CD4-positive, alpha-beta T cell treated with Interleukin-17A for 4 hours (primary cell): ENCODE measurements around the gene CDH7.

Source experiments
- DNase-seq: peaks from one replicate; pipeline ENCODE4 v3.0.0-alpha.2; 2020; ENCODE audit warnings: mixed read lengths

Gene CDH7

DNA sequence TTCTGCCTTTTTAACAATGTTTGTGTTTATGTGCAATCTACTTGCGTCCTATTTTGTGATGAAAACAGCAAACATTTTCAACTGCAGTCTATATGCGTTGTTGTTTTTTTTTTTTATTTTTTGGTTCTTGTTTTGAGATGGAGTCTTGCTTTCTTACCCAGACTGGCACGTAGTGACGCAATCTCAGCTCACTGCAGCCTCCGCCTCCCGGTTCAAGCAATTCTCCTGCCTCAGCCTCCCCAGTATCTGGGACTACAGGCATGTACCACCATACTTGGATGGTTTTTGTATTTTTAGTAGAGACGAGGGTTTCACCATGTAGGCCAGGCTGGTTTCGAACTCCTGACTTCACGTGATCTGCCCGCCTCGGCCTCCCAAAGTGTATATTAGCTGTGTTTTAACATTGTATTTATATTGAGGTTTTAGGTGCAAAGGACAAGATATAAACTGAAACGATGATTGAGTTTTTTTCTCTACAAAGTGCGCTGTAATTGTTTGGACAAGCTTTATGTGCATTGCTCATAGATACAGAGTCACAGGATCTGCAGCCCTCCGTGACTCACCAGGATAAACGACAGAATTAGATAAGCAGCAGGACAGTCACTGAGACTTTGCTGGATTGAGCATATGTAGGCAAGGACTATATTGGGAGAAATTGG is 17.4 kb downstream of the CDH7 start:
- DNase-seq: no peak

DNA sequence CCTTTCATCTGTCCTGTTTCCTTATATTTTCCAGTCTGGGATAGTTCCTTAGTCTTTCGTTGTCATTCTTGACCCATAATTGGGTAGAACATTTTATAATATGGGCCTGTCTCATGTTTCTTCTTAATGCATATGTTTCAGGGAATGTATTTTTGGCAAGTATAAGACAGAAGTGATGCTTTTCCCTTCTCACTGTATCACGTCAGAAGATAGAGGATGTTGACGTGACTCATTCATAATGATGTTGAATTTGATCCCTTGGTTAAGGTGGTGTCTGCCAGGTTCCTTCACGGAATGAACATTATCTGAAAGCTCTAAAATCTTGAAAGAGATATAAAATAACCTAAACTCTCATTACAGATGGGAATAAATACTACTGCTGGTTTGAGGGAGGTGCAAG is 18.8 kb downstream of the CDH7 start:
- no peak for DNase-seq

DNA sequence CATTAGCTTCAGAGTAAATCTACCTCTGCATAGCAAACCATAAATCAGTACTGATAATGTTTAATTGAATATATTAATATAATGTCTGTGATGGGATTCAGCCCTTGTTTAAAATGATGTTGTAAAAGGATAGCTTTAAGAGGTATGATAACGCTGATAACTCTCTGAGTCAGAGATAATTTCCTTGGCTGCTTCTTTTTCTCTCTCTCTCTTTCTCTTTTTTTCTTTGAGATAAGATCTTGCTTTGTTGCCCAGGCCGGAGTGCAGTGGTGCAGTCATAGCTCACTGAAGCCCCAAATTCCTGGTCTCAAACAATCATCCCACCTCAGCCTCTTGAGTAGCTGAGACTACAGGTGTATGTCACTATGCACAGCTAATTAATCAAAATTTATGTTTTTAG is 35.7 kb downstream of the CDH7 start:
- no peak for DNase-seq

DNA sequence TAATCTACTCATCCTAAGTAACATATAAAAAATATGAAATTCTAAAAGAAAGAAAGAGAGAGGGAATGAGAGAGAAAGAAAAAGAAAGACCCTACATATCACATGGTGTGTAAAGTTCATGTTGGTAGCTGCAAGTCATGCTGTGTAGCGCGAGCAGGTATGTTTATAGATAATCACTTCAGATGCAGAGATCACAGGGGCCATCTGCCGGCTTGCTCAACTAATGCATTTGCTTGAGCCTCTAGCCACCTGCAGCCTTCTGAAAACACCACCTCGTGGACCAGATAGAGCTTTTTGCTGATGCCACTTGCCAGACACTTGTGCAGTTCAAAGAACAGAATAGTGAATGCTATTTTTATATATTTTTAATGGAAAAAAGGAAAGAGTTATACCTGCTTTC is 37.6 kb downstream of the CDH7 start:
- DNase-seq: no peak

DNA sequence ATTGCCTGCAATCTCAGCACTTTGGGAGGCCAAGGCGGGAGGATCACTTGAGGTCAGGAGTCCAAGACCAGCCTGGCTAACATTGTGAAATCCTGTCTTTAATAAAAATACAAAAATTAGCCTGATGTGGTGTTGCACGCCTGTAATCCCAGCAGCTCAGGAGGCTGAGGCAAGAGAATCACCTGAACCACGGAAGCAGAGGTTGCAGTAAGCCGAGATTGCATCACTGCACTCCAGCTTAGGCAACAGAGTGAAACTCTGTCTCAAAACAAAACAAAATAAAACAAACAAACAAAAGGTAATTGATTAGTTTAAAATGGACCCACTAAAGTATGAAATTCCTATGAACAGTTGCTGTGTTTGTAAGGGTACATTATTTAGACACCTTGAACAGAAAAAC is 39.8 kb downstream of the CDH7 start:
- no peak for DNase-seq

DNA sequence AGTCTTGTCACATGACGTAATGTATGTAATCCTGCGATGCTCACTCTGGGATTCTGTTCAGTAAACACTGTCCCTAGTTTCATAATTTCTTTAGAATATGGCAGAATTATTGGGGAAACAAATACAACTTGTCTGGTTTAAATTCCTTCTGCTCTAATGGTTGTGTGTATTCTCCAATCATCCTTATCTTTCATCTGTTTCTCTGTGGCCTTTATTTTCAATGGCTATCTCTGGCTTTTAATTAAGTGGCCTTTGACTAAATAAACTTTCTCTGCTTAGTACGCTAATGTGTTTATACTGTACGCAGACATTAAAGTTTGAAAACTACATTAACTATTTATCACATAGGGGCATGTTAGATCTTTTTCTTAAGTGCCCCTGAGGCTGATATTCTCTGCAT is 40.9 kb downstream of the CDH7 start:
- DNase-seq: no peak

DNA sequence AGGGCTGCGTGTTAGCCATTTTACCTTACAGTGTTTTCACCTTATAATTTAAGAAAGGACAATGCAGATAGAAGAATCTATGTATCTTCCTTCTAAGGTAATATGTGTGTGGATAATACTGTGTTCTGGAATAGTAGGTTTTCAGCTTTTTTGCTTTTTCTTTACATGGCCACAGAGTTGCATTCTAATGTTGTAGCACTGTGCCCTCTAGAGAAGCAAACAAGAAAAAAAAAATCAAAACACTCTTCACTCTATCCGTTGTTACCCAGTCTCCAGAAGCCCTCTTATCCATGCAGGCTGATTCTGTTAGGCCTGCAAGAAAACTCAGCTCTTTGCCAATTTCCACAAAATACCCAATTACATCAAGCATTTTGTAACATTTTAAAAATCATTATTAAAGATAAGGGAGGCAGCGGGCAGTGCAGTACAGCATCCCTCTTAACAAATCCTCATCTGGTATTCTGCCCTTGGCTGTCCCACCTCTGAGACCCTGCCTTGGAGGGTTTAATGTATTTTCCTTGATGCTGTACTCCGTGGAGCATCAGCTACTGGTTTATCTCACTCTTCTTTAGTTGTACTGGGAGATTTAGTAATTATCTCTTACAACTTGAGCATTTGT is 41.8 kb downstream of the CDH7 start:
- DNase-seq: no peak

DNA sequence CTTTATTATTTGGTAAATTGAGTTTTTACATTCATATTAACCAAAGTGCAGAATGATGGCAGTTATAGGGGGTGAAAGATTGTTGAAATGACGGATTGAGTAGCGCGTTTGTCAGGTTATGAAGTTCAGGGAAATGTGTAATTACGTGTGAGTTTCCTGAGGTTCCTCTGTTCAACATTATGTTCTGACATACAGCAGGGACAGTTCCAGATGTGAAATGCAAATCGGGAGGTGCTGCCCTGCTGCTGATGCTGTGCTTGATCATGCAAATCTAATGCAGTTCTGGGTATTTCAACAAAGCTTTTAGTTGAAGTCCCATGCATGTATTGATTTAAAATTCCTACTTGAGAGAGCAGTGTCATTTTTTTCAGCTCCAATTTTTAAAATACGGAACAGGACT is 57.9 kb downstream of the CDH7 start:
- DNase-seq: no peak

DNA sequence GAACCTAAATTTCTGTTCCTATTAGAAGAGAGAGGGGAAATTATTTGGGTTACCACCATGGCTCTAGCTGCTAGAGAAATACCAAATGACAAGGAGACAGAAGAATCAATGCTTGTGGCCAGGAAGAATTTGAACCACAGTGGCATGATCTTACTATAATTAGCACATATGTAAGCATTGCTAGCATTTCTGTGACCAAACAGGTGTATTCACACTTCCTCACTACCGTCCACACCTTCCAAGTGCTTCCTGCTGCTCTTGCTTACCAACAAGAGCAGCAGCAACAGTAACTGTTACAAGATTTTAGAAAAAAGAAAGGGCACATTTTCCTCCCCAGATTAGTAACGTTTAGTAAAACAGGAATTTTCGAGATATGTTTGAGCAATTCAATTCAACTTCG is 60.5 kb downstream of the CDH7 start:
- DNase-seq: no peak

DNA sequence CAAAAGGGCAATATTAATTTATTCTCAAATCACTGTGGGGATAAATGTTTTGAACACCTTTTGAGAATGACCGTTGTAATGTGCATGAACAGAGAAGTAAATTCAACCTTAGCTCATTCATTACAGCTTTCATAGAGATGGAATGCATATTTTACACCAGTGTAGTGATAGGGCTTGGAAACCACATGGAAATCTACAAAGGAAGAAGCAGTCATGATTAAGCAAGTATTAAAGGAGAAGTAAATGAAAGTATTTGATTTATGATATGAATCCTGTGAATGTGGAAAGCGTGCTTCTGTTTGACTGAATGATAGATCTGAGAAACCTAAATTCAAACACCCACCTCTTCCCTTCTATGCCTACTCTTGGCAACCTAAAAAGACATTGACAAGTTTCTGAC is 64.7 kb downstream of the CDH7 start:
- no peak for DNase-seq

DNA sequence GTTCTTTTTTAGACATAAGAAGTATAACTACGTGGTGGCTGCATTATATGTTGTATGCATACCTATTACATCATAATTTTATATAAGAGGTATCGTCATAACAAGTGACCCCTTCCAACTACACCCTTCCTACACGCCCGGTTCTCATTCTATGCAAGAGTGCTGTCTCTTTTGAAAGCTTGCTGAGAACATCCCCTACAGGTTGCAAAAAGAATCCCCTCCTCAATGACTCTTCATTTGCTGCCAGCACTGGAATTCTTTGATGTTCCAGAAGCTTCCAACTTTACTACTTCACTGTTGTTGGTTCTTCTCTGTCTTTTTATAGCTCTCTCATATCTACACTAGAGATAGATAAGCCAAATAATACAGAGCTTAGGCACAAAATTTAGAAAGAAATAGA is 66.4 kb downstream of the CDH7 start:
- DNase-seq: no peak

DNA sequence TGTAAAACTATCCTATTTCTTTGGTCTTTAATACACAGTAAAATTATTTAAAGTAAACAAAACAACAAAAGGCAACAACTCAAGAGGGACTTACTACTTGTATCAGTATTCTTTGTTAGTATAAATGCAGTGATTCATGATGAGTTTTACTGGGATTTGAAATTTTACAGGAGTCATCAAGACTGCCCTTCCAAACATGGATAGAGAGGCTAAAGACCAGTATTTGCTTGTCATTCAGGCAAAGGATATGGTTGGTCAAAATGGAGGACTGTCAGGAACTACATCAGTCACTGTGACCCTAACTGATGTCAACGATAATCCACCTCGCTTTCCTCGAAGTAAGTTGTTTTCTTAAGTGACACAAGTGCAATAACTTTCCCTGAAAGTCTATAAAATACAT is 71.1 kb downstream of the CDH7 start:
- no peak for DNase-seq

DNA sequence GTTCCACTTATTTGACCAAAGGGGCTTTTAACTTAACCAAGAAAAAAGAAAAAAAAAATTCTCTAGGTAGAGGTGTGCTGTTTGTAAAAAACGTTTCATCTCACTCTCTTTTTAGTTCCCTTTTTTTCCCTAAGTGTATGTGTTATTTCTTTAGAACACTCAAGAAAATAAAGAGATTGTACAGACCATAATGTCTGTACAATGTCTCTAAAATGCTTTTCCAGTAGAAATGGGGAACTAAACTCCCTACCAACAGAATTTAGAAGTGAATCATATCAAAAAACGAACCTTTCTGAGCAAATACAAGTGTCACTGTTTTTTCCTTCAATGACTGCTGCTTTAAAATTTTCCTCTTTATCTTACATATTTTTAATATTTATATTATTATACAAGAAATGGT is 72.0 kb downstream of the CDH7 start:
- DNase-seq: no peak

DNA sequence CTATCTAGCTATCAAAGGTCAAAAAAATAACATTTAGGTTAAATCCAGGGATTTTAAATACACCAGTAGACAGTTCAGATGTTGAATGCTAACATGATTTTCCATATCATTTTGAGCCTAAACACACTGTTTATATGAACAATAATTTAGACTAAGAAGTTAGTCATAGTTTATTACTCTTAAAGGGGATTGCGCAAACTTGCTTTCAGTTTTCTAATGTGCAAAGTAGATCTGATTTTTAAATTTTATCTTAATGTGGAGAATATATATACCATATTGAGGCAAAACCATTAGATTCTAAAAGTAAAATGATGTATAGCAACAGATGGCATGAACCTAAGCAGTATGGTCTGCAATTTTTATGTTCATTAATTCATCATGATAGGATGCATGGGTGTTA is 76.6 kb downstream of the CDH7 start:
- no peak for DNase-seq

DNA sequence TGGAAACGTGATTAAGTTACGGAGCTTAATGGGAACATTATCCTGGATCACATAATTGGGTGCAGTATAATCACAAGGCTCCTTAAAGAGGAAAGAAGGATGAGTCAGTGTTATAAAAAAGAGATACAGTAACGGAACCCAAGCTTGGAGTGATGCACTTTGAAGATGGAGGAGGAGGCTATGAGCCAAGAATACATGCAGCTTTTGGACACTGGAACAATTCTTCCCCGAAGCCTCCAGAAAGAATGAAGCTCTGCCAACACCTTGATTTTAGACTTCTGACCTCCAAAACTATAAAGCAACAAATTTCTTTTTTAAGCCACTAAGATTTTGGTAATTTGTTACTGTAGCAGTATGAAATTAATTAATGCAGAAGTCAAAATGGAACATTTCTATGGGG is 85.1 kb downstream of the CDH7 start:
- DNase-seq: no peak

DNA sequence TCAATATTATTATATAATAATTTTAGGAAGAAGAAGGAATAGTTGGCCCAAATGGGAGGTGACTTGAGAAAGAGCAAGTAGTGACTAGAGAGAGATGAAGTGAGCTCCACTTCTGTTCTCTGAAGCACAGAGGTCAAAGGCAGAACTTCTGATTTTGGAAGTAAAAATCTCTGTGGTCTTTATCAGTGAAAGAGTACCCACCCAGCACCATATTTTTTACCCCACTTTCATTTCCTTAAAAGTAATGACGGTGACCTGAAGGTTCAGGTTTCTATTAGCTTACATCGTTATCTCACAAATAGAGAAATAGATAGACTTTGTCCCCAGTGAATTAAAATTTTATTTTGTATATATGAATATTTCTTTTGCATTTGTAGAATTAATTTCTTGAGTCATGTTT is 95.3 kb downstream of the CDH7 start:
- no peak for DNase-seq

DNA sequence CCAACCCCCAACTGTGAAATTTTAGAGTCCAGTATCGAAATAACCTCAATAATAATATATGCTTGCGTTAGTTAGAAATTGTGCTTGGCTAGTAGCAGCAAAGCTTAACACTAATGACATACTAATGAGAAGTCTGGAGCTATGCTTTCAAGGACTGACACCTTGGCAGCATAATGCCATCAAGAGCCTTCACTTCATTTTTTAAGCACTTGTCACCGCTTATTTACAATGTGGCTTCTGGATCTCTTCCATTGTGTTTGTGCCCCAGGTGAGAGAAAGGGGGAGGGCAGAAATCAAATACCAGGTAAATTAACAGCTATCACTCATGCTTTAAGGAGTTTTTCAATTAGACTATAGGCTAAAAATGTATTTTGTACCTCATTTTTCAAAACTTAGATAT is 101.5 kb downstream of the CDH7 start:
- DNase-seq: no peak

DNA sequence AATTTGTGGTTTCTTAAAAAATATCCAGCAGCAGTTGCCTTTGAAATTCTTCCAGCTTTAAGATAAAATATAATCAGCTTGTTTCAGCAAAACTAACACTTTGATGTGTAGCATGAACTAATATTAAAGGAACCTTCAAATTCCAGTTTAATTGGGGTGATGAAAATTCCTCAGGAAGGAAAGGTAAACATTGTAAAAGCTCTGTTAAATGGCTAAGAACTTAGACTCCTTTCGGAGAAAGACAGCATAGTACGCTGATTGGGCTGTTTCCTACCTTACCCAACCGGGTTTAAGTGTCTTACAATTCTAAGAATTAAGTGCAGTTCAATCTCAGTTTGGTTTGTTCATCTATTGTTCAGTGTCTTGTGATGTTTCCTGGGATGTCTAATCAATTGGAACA is 108.3 kb downstream of the CDH7 start:
- no peak for DNase-seq

DNA sequence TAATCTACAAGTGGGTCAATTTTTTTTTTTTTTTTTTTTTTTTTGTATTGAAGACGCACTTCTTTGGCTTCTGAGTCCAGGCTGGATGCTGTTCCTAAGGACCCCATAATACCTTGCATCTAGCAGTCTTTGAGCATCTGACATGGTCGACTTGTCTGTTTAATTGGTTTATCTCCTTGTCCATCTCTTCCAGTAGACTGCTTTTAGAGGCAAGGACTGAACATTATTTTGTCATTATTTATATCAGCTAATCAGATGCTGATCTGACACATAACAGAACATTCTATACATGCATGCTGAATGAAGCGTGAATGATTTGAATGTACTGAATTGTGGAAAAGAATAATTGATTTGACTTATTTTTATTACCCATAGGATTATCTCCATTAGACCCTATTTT is 118.7 kb downstream of the CDH7 start:
- DNase-seq: no peak

DNA sequence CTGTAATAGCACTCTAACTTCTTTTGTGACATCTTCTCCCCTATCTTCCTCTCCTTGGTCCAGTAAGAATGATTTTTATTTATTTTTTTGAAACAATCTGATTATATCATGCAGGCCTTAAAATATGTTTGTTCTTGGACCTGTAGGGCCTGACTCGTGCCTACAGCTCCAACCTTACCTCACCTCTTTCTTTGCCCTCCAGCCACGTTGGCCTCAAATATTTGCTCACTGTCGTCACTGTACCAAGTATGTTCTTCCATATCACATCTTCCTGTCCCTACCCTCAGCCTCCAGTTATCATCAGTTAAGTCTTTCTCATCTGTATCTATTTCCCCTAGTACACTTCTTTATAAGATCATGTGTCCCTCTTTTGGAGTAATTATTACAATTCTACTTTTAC is 125.5 kb downstream of the CDH7 start:
- DNase-seq: no peak

DNA sequence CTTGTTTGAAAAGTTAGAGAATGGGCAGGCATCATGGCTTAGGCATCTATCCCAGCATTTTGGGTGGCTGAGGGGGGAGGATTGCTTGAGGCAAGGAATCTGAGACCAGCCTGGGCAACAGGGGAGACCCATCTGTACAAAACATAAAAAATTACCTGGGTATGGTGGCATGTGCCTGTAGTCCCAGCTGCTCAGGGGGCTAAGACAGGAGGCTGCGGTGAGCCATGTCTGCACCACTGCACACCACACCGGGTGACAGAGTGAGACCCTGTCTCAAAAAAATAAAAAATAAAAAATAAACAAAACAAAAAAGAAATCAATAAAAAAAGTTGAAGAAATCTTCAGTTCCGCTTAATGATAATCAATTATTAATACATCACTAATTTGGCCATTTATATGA is 146.5 kb downstream of the CDH7 start:
- no peak for DNase-seq

DNA sequence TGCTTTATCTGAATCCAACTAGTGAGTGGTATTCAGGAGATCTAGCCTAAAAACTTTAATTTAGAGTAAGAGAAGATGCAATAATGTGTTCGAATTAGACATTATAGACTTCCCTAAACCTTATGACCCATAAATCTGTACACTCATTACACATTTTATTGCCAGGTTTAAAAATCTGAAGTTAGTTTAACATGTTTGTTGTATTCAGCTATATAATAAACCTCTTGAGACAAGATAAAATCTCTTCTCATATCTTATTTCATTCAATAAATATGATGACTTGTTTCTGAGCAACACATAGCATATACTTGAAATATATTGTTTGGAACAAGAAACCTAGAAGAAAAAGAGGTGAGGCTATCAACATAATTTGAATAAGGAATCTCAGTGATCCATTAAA is 150.7 kb downstream of the CDH7 start:
- DNase-seq: no peak

DNA sequence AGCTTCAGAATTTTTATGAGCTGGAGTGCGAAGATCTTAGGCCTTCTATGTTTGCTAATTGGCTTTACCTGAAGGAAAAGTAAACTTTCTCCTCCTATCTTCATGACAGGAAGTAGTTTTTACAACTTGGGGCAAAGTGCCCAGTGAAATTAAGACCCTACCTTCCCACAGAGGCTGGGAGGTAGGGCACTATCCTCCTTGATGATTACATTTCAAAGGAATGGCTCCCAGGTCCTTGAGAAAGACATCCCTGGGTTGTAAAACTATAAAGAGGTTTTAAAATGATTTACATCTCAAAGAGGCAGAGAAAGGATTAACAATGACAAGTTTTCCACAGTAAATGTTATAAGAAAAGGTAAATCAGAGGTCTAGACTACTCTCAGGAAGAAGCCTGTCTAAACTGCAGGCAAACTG is 155.8 kb downstream of the CDH7 start:
- no peak for DNase-seq

DNA sequence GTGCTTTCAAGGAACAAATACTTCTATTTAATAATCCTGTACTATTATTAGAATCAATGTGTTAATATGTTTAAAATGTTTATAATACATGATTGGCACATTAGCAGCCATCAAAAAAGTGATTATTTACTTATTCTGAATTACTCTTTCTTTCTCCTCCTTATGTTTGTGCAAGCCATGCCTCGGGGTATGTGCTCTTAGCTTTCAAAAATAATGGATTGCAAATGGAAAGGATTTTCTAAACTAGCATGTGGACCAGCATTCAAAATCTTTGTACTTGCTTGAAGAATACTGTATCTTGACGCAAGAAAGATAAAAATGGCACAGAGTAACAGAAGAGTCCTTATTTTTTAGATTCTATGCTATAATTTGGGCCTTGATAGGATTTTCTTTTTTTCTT is 156.5 kb downstream of the CDH7 start:
- no peak for DNase-seq

DNA sequence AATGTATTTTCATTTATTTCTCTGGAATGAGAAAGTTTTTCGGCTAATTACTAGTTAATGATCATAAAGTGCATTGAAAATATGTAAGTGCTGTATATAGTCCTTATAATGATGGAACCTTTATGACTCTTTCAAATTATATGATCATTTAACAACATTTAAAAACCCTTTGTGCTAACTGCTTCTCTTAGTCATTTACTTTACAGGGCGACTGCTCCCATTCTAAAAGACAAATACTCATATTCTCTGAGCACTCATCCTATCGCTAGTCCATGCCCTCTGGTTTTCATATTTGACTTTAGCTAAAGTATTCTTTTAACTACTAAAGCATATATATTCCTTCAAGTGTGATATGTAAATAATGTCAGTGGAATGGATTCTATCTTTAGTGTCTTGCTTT is 168.2 kb downstream of the CDH7 start:
- no peak for DNase-seq
